ENCODE measurements around the gene DOCK7. TPM values are rescaled to one million over a fixed set of nuclear protein-coding genes. Genes with fewer than 3 reads are reported as not detected.
A peak's percentile ranks its signal among the peaks of the same experiment; 100 is the strongest.

DOCK7 gene, protein sequence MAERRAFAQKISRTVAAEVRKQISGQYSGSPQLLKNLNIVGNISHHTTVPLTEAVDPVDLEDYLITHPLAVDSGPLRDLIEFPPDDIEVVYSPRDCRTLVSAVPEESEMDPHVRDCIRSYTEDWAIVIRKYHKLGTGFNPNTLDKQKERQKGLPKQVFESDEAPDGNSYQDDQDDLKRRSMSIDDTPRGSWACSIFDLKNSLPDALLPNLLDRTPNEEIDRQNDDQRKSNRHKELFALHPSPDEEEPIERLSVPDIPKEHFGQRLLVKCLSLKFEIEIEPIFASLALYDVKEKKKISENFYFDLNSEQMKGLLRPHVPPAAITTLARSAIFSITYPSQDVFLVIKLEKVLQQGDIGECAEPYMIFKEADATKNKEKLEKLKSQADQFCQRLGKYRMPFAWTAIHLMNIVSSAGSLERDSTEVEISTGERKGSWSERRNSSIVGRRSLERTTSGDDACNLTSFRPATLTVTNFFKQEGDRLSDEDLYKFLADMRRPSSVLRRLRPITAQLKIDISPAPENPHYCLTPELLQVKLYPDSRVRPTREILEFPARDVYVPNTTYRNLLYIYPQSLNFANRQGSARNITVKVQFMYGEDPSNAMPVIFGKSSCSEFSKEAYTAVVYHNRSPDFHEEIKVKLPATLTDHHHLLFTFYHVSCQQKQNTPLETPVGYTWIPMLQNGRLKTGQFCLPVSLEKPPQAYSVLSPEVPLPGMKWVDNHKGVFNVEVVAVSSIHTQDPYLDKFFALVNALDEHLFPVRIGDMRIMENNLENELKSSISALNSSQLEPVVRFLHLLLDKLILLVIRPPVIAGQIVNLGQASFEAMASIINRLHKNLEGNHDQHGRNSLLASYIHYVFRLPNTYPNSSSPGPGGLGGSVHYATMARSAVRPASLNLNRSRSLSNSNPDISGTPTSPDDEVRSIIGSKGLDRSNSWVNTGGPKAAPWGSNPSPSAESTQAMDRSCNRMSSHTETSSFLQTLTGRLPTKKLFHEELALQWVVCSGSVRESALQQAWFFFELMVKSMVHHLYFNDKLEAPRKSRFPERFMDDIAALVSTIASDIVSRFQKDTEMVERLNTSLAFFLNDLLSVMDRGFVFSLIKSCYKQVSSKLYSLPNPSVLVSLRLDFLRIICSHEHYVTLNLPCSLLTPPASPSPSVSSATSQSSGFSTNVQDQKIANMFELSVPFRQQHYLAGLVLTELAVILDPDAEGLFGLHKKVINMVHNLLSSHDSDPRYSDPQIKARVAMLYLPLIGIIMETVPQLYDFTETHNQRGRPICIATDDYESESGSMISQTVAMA (N-terminal part only)
- 10 to 100 TPM in 1 of 2 donors, 1 to 10 TPM in 1; 9.8 to 11.9 TPM for total RNA-seq

- peaks cover 0 to 45% of the 10 kb centered on the region in 2 donors for H3K4me1 ChIP-seq
Measured at GRCh38 chr1:62687903-62688686, at the start of gene DOCK7. Gene DOCK7 (minus strand): TSS chr1:62688386. CDS start chr1:62688264, 122 bp downstream.

DNA sequence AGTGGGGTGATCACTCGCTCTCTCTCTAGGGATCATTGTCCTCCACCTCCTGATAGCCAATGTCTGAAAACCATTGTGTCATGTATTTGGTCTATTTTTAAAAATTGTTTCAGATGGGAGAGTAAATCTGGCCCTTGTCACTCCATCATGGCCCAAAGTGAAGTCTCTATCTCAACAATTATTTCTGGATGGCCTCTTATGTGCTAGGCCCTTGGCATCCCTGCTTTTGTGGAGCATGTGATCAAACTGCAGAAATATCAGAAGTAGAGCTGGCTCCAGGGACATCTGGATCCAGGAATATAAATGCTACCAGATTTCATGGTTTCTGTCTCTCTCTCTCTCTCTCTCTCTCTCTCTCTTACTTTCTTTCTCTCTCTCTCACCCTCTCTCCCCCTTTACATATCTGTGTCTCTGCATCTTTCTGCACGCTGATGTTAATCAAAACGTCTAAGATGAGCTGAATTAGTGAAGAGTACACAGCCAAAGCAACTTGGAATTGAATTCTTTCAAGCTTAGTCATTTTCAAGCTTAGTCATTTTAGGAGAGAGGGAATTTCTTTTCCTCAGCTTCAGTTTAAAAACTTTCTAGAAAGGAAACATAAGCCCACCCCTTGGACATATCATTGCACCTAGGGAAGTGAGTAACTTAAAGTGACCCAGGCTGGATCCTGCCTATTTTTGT is 47.4 kb upstream of the DOCK7 start:
- Histone ChIP-seq H3K4me3 (no peak overlapping the region), H3K9me3 (no peaks in the 10 kb centered on the region), H3K36me3 (no peaks in the 10 kb centered on the region), H3K27me3 (no peaks in the 10 kb centered on the region), H3K27ac (no peak overlapping the region), H3K4me1 (peaks cover 0 to 16% of the 10 kb centered on the region in 2 donors)
- DNase-seq (ENCODE audit: low spot score), result no peak
- TF ChIP-seq, protein P1, sequence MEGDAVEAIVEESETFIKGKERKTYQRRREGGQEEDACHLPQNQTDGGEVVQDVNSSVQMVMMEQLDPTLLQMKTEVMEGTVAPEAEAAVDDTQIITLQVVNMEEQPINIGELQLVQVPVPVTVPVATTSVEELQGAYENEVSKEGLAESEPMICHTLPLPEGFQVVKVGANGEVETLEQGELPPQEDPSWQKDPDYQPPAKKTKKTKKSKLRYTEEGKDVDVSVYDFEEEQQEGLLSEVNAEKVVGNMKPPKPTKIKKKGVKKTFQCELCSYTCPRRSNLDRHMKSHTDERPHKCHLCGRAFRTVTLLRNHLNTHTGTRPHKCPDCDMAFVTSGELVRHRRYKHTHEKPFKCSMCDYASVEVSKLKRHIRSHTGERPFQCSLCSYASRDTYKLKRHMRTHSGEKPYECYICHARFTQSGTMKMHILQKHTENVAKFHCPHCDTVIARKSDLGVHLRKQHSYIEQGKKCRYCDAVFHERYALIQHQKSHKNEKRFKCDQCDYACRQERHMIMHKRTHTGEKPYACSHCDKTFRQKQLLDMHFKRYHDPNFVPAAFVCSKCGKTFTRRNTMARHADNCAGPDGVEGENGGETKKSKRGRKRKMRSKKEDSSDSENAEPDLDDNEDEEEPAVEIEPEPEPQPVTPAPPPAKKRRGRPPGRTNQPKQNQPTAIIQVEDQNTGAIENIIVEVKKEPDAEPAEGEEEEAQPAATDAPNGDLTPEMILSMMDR (IDR thresholded peaks at IDR 0.05), result no peak

More at GRCh38 chr1:62687903-62688686, at the start of gene DOCK7:
- H3K27me3 ChIP-seq, result no peaks in the 10 kb centered on the region
- peak within 1 kb of the TSS; percentile 85 to 88 for H3K27ac ChIP-seq
- no peaks in the 10 kb centered on the region for H3K9me3 ChIP-seq
- TF ChIP-seq, protein P1 (IDR thresholded peaks at IDR 0.05), result no peak
- peak within 1 kb of the TSS; percentile 86 to 95 for H3K4me3 ChIP-seq
- no peaks in the 10 kb centered on the region for H3K36me3 ChIP-seq
- DNase-seq (ENCODE audit: low spot score), result peak; percentile 78

GRCh38 chr1:62732331-62732730 is 44.1 kb upstream of the DOCK7 start:
- H3K36me3 ChIP-seq, result no peaks in the 10 kb centered on the region
- H3K4me3 ChIP-seq, result no peak overlapping the region
- TF ChIP-seq, protein P1 (IDR thresholded peaks at IDR 0.05), result no peak
- H3K27me3 ChIP-seq, result no peaks in the 10 kb centered on the region
- DNase-seq (ENCODE audit: low spot score), result no peak
- no peaks in the 10 kb centered on the region for H3K9me3 ChIP-seq
- no peak overlapping the region for H3K27ac ChIP-seq
- H3K4me1 ChIP-seq, result peaks cover 0 to 16% of the 10 kb centered on the region in 2 donors

DNA sequence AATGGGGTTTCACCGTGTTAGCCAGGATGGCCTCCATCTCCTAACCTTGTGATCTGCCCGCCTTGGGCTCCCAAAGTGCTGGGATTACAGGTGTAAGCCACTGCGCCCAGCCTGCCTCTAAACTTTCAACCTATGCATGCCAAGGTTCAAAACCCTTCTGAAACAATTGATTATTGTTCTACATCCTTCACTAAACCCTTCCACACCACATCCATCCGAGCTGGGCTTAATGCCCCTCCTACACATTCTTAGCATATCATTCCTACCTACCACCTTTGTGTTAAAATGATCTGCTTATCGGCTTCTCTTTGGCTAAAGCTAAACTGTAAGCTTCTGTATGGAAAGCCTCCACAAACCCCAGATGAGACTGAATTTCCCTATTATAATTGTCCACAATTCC is 40.8 kb upstream of the DOCK7 start:
- Histone ChIP-seq H3K36me3 (no peaks in the 10 kb centered on the region), H3K4me3 (no peak overlapping the region), H3K9me3 (no peaks in the 10 kb centered on the region), H3K4me1 (peaks cover 0 to 17% of the 10 kb centered on the region in 2 donors), H3K27me3 (no peaks in the 10 kb centered on the region), H3K27ac (no peak overlapping the region)
- no peak for DNase-seq (ENCODE audit: low spot score)
- TF ChIP-seq, protein P1 (IDR thresholded peaks at IDR 0.05), result no peak

Data from right atrium auricular region (tissue), 2 donors.